Skeletal muscle tissue (tissue), 4 donors: ENCODE measurements around the gene AHDC1. TPM values are rescaled to one million over a fixed set of nuclear protein-coding genes. Genes with fewer than 3 reads are reported as not detected.
"Not testable (repeated sequence)": the region's sequence is repeated elsewhere in the genome, so short reads cannot be mapped to it uniquely, and the experiment has no call there.

Experiments
- H3K27ac ChIP-seq: one replicate; pipeline ENCODE4 v1.7.0; 2013; ENCODE audit warnings: mild to moderate bottlenecking, low read depth, low read length, inconsistent platforms
- H3K27me3 ChIP-seq, 3 donors: one replicate each; pipeline ENCODE4 v1.7.0; 2013; ENCODE audit warnings: low read length in 3 of 3; ENCODE audit not compliant: control insufficient read depth in 3 of 3, insufficient read depth in 3 of 3
- H3K36me3 ChIP-seq, 3 donors: one replicate each; pipeline ENCODE4 v1.7.0; 2013; ENCODE audit warnings: low read length in 3 of 3; ENCODE audit not compliant: control insufficient read depth in 3 of 3, insufficient read depth in 3 of 3
- H3K4me1 ChIP-seq, 3 donors: one replicate each; pipeline ENCODE4 v1.7.0; 2013; ENCODE audit warnings: low read length in 3 of 3, mild to moderate bottlenecking in 3 of 3; ENCODE audit not compliant: control insufficient read depth in 3 of 3, insufficient read depth in 3 of 3
- H3K4me3 ChIP-seq, 3 donors: one replicate each; pipeline ENCODE4 v1.7.0; 2013; ENCODE audit warnings: low read length in 3 of 3
- H3K9ac ChIP-seq, 3 donors: one replicate each; pipeline ENCODE4 v1.7.0; 2013; ENCODE audit warnings: low read length in 3 of 3, mild to moderate bottlenecking in 3 of 3, moderate library complexity in 2 of 3, low read depth in 1 of 3
- H3K9me3 ChIP-seq, 3 donors: one replicate each; pipeline ENCODE4 v1.7.0; 2013; ENCODE audit warnings: low read length in 3 of 3; ENCODE audit not compliant: control insufficient read depth in 3 of 3
- total RNA-seq: library from RNA; depleted of rRNA; stranded (reverse); fragments of >200 nt; gene quantifications from one replicate; pipeline ENCODE4 v1.2.3, GENCODE V29; 2014
- donor health status: Osteomylitis.

Gene AHDC1
- total RNA-seq, 1 donor from 2014 or later, result 19.8 TPM

- Histone ChIP-seq H3K27ac (peak overlapping the region; percentile 73), H3K36me3 (no peaks in the 10 kb centered on the region), H3K9ac (peak overlapping the region; percentile 50 to 72 (median 66)), H3K9me3 (no peaks in the 10 kb centered on the region), H3K4me1 (peaks cover 27 to 44% (median 34%) of the 10 kb centered on the region in 3 donors), H3K27me3 (peaks cover 10 to 21% (median 14%) of the 10 kb centered on the region in 3 donors), H3K4me3 (peak overlapping the region in 1 of 3 donors; percentile 61)
Observed at GRCh38 chr1:27633640-27634176, 29.8 kb upstream of the AHDC1 start.

DNA sequence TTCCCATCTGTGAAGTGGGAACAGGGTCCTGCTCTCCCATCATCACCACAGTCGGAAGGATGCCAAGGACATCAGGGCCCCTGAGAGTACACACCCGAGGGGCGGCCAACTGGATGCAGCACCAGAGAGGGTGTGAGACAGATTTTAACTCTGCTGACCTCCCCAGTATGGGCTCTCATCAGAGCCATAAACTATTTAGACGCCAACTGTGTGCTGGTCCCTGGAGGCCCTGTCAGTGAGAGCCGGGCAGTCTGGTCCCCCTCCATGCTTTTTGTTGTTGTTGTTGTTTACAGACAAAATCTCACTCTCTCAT lies 29.3 kb upstream of the AHDC1 start:
- peak overlapping the region; percentile 36 for H3K27ac ChIP-seq
- H3K4me1 ChIP-seq, result peaks cover 30 to 48% (median 38%) of the 10 kb centered on the region in 3 donors
- H3K9ac ChIP-seq, result no peak overlapping the region
- H3K4me3 ChIP-seq, result no peak overlapping the region
- no peaks in the 10 kb centered on the region for H3K36me3 ChIP-seq
- H3K9me3 ChIP-seq, result no peaks in the 10 kb centered on the region
- peaks cover 10 to 21% (median 14%) of the 10 kb centered on the region in 3 donors for H3K27me3 ChIP-seq

GRCh38 chr1:27632387-27633297 lies 28.7 kb upstream of the AHDC1 start:
- Histone ChIP-seq H3K4me3 (no peak overlapping the region), H3K9me3 (no peaks in the 10 kb centered on the region), H3K36me3 (no peaks in the 10 kb centered on the region), H3K27me3 (peaks cover 10 to 21% (median 14%) of the 10 kb centered on the region in 3 donors), H3K4me1 (peaks cover 30 to 53% (median 38%) of the 10 kb centered on the region in 3 donors), H3K9ac (no peak overlapping the region), H3K27ac (peak overlapping the region; percentile 36)

DNA sequence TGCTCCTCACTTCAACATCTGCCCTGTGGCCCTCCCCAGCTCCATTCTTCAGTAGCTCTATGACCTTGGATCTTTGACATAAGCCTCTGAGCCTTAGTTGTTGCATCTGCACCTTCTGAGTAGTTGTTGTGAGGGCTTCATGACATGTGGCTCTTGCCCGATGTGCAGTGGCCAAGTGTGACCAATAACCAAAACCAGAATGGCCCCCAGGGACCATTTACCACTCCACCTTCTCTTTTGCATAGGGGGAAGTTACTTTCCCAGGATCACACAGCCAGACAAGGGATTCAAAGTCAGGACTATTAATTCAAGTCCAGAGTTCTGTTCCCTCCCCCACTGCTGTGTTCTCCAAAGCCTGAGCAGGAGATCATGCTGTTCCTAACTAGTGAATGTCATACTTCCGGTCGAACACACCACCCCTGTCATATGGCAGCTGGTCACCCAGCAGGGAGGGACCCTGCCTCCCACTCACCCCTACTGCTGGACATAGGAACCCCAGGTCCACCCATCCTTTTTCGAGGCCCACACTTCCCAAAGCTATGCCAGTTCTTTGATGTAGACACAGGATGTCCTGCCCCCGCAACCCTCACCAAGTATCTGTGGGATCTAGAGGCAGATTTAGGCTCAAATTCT lies 27.0 kb upstream of the AHDC1 start:
- Histone ChIP-seq H3K4me3 (no peak overlapping the region), H3K9ac (no peak overlapping the region), H3K27ac (peak overlapping the region; percentile 66), H3K36me3 (no peaks in the 10 kb centered on the region), H3K27me3 (peaks cover 10 to 21% (median 14%) of the 10 kb centered on the region in 3 donors), H3K9me3 (no peaks in the 10 kb centered on the region), H3K4me1 (peaks cover 30 to 53% (median 38%) of the 10 kb centered on the region in 3 donors)

GRCh38 chr1:27628712-27629111 lies 24.8 kb upstream of the AHDC1 start:
- Histone ChIP-seq H3K4me1 (peaks cover 34 to 47% (median 44%) of the 10 kb centered on the region in 3 donors), H3K36me3 (no peaks in the 10 kb centered on the region), H3K4me3 (no peak overlapping the region), H3K27me3 (peaks cover 2 to 10% (median 2%) of the 10 kb centered on the region in 3 donors), H3K9ac (peak overlapping the region in 1 of 3 donors; percentile 45), H3K27ac (peak overlapping the region; percentile 7), H3K9me3 (no peaks in the 10 kb centered on the region)

DNA sequence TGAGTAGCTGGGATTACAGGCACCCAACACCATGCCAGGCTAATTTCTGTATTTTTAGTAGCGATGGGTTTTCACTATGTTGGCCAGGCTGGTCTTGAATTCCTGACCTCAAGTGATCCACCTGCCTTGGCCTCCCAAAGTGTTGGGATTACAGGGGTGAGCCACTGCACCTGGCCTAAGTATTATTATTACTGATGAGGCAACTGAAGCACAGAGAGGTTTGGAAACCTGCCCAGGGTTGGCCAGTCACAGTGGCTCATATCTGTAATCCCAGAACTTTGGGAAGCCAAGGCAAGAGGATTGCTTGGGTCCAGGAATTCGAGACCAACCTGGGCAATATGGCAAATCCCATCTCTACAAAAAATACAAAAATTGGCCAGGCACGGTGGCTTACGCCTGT lies 23.8 kb upstream of the AHDC1 start:
- H3K9me3 ChIP-seq, H3K4me3 ChIP-seq, H3K36me3 ChIP-seq, H3K9ac ChIP-seq, H3K27me3 ChIP-seq, H3K27ac ChIP-seq: not testable (repeated sequence)
- peaks cover 25 to 37% (median 37%) of the 10 kb centered on the region in 3 donors for H3K4me1 ChIP-seq

GRCh38 chr1:27627061-27627460 lies 23.1 kb upstream of the AHDC1 start:
- H3K4me3 ChIP-seq, result no peak overlapping the region
- H3K9ac ChIP-seq, result no peak overlapping the region
- H3K36me3 ChIP-seq, result no peaks in the 10 kb centered on the region
- H3K27ac ChIP-seq, result no peak overlapping the region
- no peaks in the 10 kb centered on the region for H3K9me3 ChIP-seq
- no peaks in the 10 kb centered on the region for H3K27me3 ChIP-seq
- peaks cover 21 to 36% (median 34%) of the 10 kb centered on the region in 3 donors for H3K4me1 ChIP-seq

- H3K27ac ChIP-seq, result no peak overlapping the region
- H3K4me3 ChIP-seq, result no peak overlapping the region
- H3K4me1 ChIP-seq, result peaks cover 21 to 29% (median 28%) of the 10 kb centered on the region in 3 donors
- H3K27me3 ChIP-seq, result no peaks in the 10 kb centered on the region
- no peak overlapping the region for H3K9ac ChIP-seq
- H3K9me3 ChIP-seq, result no peaks in the 10 kb centered on the region
- H3K36me3 ChIP-seq, result no peaks in the 10 kb centered on the region
Observed at GRCh38 chr1:27626031-27626935, 22.3 kb upstream of the AHDC1 start.

DNA sequence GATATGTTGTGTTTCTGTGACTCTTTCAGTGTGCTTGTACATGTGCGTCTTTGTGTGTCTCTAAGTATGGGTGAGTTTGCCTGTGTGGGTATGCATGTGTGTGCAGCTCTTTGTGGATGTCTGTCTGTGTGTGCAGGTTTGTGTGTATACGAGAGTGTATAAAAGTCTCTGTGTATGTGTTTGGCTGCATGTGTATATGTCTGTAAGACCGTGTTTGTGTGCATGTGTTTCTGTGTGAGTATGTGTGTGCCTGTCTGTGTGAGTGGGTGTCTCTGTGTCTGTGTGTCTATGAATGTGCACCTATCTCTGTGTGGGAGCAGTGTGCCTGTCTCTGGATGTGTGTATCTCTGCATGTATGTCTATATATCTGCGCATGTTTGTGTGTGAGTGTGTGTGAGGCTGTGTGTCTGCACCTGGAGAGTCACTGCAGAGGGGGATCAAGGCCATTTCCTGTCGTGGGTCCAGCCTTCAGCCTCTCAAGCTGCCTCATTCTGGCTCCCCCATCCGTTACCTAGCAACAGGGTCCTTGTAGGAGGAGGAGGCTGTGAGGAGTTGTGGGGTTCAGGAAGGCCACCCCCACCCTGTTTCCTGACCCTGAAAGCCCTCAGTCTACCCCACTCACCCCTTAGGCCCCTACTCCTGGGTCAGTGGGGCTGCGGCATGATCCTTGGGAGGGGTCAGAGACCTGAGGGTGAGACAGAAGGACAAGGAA lies 20.7 kb upstream of the AHDC1 start:
- peaks cover 16 to 19% (median 19%) of the 10 kb centered on the region in 3 donors for H3K4me1 ChIP-seq
- H3K27ac ChIP-seq, result no peak overlapping the region
- H3K4me3 ChIP-seq, result no peak overlapping the region
- peak overlapping the region in 1 of 3 donors; percentile 16 for H3K9ac ChIP-seq
- H3K27me3 ChIP-seq, result no peaks in the 10 kb centered on the region
- no peaks in the 10 kb centered on the region for H3K9me3 ChIP-seq
- H3K36me3 ChIP-seq, result no peaks in the 10 kb centered on the region
